Hepatocyte (in vitro differentiated cells): ENCODE data around the gene TLCD4. TPM values are rescaled to one million over a fixed set of nuclear protein-coding genes. Genes with fewer than 3 reads are reported as not detected.

Experiments used
- DNase-seq: peaks from one replicate; pipeline ENCODE4 v3.0.0-alpha.2; 2016; ENCODE audit warnings: low spot score
- H2AFZ ChIP-seq: fragments of 200-600 bp; sonication (generic); 2 replicates; pipeline ENCODE4 v1.6.0; 2016; ENCODE audit warnings: antibody characterized with exemption, mild to moderate bottlenecking
- H3K27ac ChIP-seq: fragments of 200-600 bp; sonication (generic); 2 replicates; pipeline ENCODE4 v1.5.1; 2016; ENCODE audit warnings: mild to moderate bottlenecking
- H3K27me3 ChIP-seq: fragments of 200-600 bp; sonication (generic); 2 replicates; pipeline ENCODE4 v1.6.1; 2016
- H3K36me3 ChIP-seq: fragments of 200-600 bp; sonication (generic); replicated peaks from 2 replicates; pipeline ENCODE4 v1.5.1; 2016; ENCODE audit warnings: low read depth; ENCODE audit not compliant: insufficient read depth
- H3K4me1 ChIP-seq: fragments of 200-600 bp; sonication (generic); 2 replicates; pipeline ENCODE4 v1.5.1; 2016; ENCODE audit warnings: mild to moderate bottlenecking, moderate library complexity; ENCODE audit not compliant: insufficient read depth
- H3K4me2 ChIP-seq: fragments of 200-600 bp; sonication (generic); 2 replicates; pipeline ENCODE4 v1.6.0; 2016
- H3K4me3 ChIP-seq: fragments of 200-600 bp; sonication (generic); 2 replicates; pipeline ENCODE4 v1.5.1; 2016; ENCODE audit warnings: mild to moderate bottlenecking
- H3K79me2 ChIP-seq: fragments of 200-600 bp; sonication (generic); 2 replicates; pipeline ENCODE4 v1.6.0; 2017; ENCODE audit warnings: mild to moderate bottlenecking
- H3K9me2 ChIP-seq: fragments of 200-600 bp; sonication (generic); replicated peaks from 2 replicates; pipeline ENCODE4 v1.6.0; 2017; ENCODE audit warnings: mild to moderate bottlenecking; ENCODE audit not compliant: insufficient read depth
- H3K9me3 ChIP-seq: fragments of 200-600 bp; sonication (generic); 2 replicates; pipeline ENCODE4 v1.5.1; 2016; ENCODE audit warnings: low read depth, mild to moderate bottlenecking
- H4K20me1 ChIP-seq: fragments of 200-600 bp; sonication (generic); 2 replicates; pipeline ENCODE4 v1.6.0; 2016; ENCODE audit warnings: mild to moderate bottlenecking; ENCODE audit not compliant: insufficient read depth, poor library complexity, severe bottlenecking
- EZH2 ChIP-seq: fragments of 200-600 bp; sonication (generic); IDR thresholded peaks from 2 replicates; pipeline ENCODE4 v1.6.1; 2016; ENCODE audit warnings: antibody characterized with exemption, mild to moderate bottlenecking, borderline replicate concordance
- EZH2phosphoT487 ChIP-seq: fragments of 200-600 bp; sonication (generic); IDR thresholded peaks from one replicate; pipeline ENCODE4 v1.6.1; 2018; ENCODE audit warnings: antibody characterized with exemption, mild to moderate bottlenecking, low read depth, moderate library complexity; ENCODE audit not compliant: unreplicated experiment, severe bottlenecking
- WGBS: methylation state at CpG from one replicate; pipeline ENCODE4 v1.1.6; 2016; ENCODE audit warnings: low lambda C conversion rate; ENCODE audit errors: missing lambda C conversion rate; 5-methylcytosine and 5-hydroxymethylcytosine counted together
- polyA plus RNA-seq: library from polyadenylated mRNA; unstranded; fragments of >200 nt; fragmentation: Nextera tagmentation; extraction: Ambion mirVana; gene quantifications from 2 replicates; pipeline ENCODE4 v1.2.1, GENCODE V29; 2016
- total RNA-seq: library from RNA; depleted of rRNA; stranded (reverse); fragments of >200 nt; gene quantifications from 2 replicates; pipeline ENCODE4 v1.2.3, GENCODE V29; 2014
- TF ChIP-seq, protein P1 (sequence below): fragments of 200-600 bp; sonication (generic); IDR thresholded peaks from 2 replicates; pipeline ENCODE4 v1.5.1; 2016; ENCODE audit warnings: antibody characterized with exemption, mild to moderate bottlenecking; ENCODE audit not compliant: poor library complexity

TLCD4 gene
- total and polyA plus RNA-seq, 2 experiments from 2014 or later: 12.2 to 31.5 TPM

DNA sequence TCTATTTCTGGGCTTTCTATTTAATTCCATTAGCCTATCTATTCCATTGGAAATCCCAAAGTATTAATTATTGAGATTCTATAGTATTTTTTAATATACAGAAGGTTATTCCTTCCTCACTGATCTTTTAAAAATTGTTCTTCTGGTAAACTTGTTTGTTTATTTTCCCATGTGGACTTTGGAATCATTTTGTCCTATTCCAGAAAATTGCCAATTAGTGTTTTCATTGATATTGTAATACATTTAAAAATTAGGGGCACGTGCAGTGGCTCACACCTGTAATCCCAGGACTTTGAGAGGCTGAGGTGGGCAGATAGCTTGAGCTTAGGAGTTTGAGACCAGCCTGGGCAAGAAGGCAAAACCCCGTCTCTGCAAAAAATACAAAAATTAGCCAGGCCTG is 8.4 kb upstream of the TLCD4 start:
- Histone ChIP-seq H2AFZ (no peak overlapping the region), H3K79me2 (no peaks in the 10 kb centered on the region), H3K9me2 (peaks cover 4% of the 10 kb centered on the region), H3K27ac (no peak overlapping the region), H3K4me3 (no peak overlapping the region), H3K4me1 (no peaks in the 10 kb centered on the region), H3K27me3 (no peaks in the 10 kb centered on the region), H3K9me3 (no peaks in the 10 kb centered on the region), H3K36me3 (no peaks in the 10 kb centered on the region), H3K4me2 (no peak overlapping the region), H4K20me1 (no peaks in the 10 kb centered on the region)
- no peak for DNase-seq
- WGBS: 93% methylated on average over 2 of the region's 2 CpGs
- TF ChIP-seq EZH2phosphoT487 (no peak), EZH2 (no peak)
- TF ChIP-seq, protein P1, sequence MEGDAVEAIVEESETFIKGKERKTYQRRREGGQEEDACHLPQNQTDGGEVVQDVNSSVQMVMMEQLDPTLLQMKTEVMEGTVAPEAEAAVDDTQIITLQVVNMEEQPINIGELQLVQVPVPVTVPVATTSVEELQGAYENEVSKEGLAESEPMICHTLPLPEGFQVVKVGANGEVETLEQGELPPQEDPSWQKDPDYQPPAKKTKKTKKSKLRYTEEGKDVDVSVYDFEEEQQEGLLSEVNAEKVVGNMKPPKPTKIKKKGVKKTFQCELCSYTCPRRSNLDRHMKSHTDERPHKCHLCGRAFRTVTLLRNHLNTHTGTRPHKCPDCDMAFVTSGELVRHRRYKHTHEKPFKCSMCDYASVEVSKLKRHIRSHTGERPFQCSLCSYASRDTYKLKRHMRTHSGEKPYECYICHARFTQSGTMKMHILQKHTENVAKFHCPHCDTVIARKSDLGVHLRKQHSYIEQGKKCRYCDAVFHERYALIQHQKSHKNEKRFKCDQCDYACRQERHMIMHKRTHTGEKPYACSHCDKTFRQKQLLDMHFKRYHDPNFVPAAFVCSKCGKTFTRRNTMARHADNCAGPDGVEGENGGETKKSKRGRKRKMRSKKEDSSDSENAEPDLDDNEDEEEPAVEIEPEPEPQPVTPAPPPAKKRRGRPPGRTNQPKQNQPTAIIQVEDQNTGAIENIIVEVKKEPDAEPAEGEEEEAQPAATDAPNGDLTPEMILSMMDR: no peak

DNA sequence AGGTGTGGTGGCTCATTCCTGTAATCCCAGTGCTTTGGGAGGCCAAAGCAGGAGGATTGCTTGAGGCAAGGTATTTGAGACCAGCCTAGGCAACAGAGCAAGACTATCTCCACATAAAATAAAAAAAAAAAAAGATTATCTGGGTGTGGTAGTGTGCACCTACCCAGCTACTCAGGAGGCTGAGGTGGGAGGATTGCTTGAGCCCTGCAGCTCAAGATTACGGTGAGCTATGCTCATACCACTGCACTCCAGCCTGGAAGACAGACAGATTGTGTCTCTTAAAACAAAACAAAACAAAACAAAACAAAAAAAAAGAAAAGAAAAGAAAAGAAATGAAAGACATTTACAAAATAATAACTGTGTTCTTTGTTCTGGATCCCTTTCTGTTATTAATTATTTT is 6.1 kb upstream of the TLCD4 start:
- Histone ChIP-seq H4K20me1 (no peaks in the 10 kb centered on the region), H2AFZ (no peak overlapping the region), H3K4me1 (no peaks in the 10 kb centered on the region), H3K4me2 (no peak overlapping the region), H3K9me3 (no peaks in the 10 kb centered on the region), H3K27me3 (no peaks in the 10 kb centered on the region), H3K79me2 (no peaks in the 10 kb centered on the region), H3K36me3 (no peaks in the 10 kb centered on the region), H3K27ac (no peak overlapping the region), H3K4me3 (no peak overlapping the region), H3K9me2 (peaks cover 4% of the 10 kb centered on the region)
- DNase-seq: no peak
- 74% methylated on average over 1 of the region's 1 CpG for WGBS
- TF ChIP-seq EZH2phosphoT487 (no peak), EZH2 (no peak)
- TF ChIP-seq, protein P1: no peak

DNA sequence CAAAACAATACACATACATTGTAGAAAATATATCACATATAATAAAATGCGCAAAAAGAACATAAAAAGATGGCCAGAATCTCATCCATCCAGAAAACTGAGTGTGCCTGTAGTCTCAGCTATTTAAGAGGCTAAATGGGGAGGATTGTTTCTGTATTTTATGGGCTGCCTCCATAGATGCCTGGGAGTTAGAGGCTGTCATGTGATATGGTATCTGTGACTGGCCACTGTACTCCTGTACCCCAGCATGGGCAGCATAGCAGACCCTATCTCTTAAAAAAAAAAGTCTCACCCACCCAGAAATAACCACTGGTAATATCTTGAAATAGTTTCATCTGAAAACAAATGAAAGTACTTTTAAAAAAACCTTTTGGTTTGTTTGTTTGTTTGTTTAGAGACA is 3.5 kb upstream of the TLCD4 start:
- no peak overlapping the region for H2AFZ ChIP-seq
- no peaks in the 10 kb centered on the region for H3K9me2 ChIP-seq
- no peaks in the 10 kb centered on the region for H3K4me1 ChIP-seq
- WGBS: 91% methylated on average over 1 of the region's 1 CpG
- DNase-seq: no peak
- H3K9me3 ChIP-seq: no peaks in the 10 kb centered on the region
- H3K79me2 ChIP-seq: peaks cover 9% of the 10 kb centered on the region
- H3K27me3 ChIP-seq: no peaks in the 10 kb centered on the region
- TF ChIP-seq, protein P1: no peak
- TF ChIP-seq EZH2 (no peak), EZH2phosphoT487 (no peak)
- no peak overlapping the region for H3K27ac ChIP-seq
- H3K4me2 ChIP-seq: no peak overlapping the region
- no peaks in the 10 kb centered on the region for H4K20me1 ChIP-seq
- no peak overlapping the region for H3K4me3 ChIP-seq
- H3K36me3 ChIP-seq: no peaks in the 10 kb centered on the region

DNA sequence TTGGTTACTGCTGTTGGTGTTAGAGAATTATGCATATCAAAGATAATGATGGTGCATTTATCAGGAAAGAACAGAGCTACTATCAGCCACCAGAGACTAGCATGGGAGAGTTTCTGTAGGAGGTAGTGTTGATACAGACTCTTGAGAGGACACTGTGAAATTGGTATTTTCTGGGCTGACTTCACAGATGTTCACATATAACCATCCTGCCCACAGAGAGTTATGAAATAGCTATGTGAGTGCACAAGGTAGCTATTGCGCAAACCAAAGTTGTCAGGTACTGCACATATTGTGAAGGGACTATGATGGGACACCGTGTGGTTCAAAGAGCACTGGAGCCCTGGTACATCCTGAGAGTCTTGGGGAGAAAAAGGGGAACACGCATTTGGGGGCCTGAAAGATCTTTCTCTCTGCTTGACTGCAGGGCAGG is 1.4 kb upstream of the TLCD4 start:
- Histone ChIP-seq H2AFZ (no peak overlapping the region), H3K9me2 (no peaks in the 10 kb centered on the region), H3K4me1 (peaks cover 4% of the 10 kb centered on the region), H3K27ac (no peak overlapping the region), H3K4me2 (no peak overlapping the region), H3K9me3 (no peaks in the 10 kb centered on the region), H4K20me1 (no peaks in the 10 kb centered on the region), H3K79me2 (peaks cover 20% of the 10 kb centered on the region), H3K36me3 (no peaks in the 10 kb centered on the region), H3K4me3 (no peak overlapping the region), H3K27me3 (no peaks in the 10 kb centered on the region)
- peak; percentile 55 for DNase-seq
- 84% methylated on average over 3 of the region's 3 CpGs for WGBS
- TF ChIP-seq, protein P1: no peak
- TF ChIP-seq EZH2 (no peak), EZH2phosphoT487 (no peak)
